GM10266 (cell line): ENCODE measurements around the gene HDAC4.
"Not testable (repeated sequence)": the region's sequence is repeated elsewhere in the genome, so short reads cannot be mapped to it uniquely, and the experiment has no call there.

Experiments used
- DNase-seq: peaks from one replicate; pipeline ENCODE4 v3.0.0; 2012; ENCODE audit errors: extremely low spot score
- TF ChIP-seq, protein P1 (sequence below): IDR thresholded peaks from 2 replicates; pipeline ENCODE4 v1.5.1; 2012; ENCODE audit warnings: mild to moderate bottlenecking, low read depth; ENCODE audit not compliant: control insufficient read depth, insufficient read depth; ENCODE audit errors: missing control alignments

The HDAC4 gene

DNA sequence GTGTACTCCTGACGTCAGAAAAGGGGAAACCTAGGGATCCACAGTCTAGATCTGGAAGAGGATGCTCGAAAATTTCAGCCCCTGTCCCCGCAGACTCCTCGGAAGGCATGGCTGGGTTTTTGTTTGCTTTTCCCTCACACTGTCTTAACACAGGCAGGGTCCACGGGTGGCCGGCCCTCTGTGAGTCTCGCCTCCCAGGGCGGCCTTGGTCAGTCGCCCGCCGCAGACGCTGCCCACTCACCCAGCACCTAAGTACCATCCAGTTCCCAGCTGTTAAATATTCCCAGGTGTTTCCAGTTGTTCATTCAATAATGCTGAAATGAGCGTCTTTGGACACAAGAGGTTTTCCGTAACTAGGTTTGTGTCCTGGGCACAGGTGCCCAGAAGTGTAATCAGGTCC is 359.8 kb downstream of the HDAC4 start:
- no peak for DNase-seq
- TF ChIP-seq, protein P1, sequence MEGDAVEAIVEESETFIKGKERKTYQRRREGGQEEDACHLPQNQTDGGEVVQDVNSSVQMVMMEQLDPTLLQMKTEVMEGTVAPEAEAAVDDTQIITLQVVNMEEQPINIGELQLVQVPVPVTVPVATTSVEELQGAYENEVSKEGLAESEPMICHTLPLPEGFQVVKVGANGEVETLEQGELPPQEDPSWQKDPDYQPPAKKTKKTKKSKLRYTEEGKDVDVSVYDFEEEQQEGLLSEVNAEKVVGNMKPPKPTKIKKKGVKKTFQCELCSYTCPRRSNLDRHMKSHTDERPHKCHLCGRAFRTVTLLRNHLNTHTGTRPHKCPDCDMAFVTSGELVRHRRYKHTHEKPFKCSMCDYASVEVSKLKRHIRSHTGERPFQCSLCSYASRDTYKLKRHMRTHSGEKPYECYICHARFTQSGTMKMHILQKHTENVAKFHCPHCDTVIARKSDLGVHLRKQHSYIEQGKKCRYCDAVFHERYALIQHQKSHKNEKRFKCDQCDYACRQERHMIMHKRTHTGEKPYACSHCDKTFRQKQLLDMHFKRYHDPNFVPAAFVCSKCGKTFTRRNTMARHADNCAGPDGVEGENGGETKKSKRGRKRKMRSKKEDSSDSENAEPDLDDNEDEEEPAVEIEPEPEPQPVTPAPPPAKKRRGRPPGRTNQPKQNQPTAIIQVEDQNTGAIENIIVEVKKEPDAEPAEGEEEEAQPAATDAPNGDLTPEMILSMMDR = no peak

DNA sequence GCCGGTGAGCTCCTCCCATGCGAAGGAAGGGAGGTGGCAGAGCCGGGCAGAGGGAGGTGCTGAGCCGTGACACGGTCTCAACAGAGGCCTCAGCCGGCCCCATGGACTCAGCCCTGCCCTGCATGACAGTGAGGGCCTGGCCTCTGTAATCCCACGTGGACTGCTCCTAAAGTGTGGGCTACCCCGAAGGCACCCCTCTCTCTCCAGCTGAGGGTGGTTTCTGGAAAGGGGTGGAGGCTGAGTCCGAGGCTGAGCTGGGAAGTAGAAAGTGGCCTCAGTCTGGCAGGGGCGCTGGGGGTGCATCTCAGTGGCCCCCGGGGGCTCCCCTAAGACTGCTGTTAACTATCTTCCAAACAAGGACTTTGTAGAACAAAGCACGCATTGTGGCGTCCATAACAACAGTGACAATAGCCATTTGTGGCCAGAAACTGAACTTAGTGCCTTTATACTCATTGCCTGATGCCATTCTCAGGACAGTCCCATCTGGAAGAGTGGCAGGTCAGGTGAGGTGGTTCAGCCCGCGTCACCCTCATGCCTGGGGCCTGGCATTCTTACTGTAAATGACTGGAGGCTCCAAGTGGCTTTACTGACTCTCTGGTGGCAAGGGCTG is 360.6 kb downstream of the HDAC4 start:
- no peak for DNase-seq
- TF ChIP-seq, protein P1 = no peak

DNA sequence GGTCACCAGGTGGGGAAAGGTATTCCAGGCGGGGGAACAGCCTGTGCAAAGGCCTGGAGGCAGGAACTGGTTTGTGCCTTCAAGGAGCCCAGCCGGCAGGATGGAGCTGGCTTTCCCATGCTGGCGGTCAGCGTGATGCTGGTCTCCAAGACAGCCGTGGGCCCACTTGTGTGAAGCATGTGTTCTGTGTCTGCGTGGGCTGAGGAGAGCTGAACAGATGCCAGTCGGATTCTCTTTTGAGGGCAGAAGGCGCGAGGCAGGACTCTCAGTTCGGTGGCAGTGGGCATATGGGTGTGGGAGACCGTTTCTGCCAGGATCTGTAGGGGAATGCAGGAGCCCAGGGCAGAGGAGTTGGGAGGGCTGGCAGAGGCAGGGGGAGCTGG is 361.4 kb downstream of the HDAC4 start:
- DNase-seq = no peak
- TF ChIP-seq, protein P1 = no peak

DNA sequence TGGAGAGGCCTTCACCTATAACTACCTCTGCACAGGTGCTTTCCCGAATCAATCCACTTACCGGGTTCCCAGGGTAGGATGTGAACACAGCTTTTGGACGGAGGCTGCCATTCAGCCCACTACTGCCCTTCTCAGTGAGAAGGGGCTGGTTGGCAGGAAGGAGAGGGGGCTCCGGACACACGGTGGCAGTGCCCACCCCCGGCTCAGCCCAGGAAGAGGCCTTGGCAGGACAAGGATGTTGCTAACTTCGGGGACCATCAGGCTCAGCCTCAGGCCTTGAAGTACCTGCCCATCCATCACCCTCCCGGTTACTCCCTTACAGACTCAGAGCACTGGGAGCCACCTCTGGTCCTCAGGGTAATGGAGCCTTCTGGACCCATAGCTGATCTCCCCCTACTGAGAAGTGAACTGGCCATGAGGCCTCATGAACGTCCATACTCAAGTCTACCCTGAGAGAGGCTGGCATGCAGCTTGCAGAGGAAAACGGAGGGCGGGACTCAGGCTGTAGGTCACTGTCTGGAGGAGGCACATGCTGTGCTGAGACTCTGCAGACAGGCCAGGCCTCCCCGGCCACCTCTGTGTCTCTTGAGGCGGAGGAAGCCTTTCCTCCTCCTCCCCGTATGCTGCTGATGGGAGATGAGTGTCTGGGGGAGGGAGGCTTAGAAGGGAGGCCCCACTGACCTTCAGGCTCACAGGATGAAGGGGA is 361.9 kb downstream of the HDAC4 start:
- DNase-seq = no peak
- TF ChIP-seq, protein P1 = no peak

GRCh38 chr2:239038284-239038683 is 362.5 kb downstream of the HDAC4 start:
- not testable (repeated sequence) for DNase-seq

GRCh38 chr2:239037559-239037910 is 363.3 kb downstream of the HDAC4 start:
- TF ChIP-seq, protein P1 = no peak
- no peak for DNase-seq

DNA sequence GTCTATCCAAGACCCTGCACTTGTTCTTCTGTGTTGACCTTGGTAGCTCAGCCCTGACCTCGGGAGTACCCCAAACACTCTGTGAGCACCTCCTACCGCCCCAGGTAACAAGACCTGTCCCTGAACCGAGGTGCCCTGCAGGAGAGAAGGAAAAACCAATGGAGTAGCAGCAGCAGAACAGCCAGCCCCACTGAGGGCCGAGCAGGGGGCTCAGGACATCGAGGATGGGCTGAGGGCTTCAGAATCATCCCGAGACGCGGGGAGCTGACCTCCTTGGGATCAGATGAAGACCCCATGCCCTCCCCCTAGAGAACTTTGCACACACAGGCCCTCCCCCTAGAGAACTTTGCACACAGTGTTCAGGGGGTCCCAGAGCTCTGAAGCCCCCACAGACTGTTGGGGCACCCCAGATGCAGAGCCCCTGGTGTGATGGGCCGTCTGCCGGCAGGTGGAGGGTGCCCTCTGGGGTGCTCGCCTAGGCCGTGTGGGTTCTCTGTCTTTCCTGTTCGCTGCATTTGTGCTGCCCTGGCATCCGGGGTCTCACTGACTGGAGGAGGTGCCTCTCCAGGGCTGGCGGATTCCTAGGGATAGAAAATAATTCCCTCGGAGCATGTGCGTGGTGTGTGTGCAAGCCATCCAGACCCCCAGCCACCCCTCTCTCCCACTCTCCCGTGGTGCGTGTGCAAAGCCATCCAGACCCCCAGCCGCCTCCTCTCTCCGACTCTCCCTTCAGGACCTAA is 363.8 kb downstream of the HDAC4 start:
- no peak for DNase-seq
- TF ChIP-seq, protein P1 = no peak
